HepG2 (cell line): ENCODE measurements around the gene ZNF341.

Experiments
- HDAC1 ChIP-seq: sonication (generic); formaldehyde crosslinking; IDR thresholded peaks from 2 replicates; pipeline ENCODE4 v1.5.1; 2020; ENCODE audit warnings: mild to moderate bottlenecking, missing genetic modification reagents
- KDM1A ChIP-seq: IDR thresholded peaks from 2 replicates; pipeline ENCODE4 v1.6.1; 2016; ENCODE audit warnings: missing compliant biosample characterization
- POLR2A ChIP-seq, 2 experiments: IDR thresholded peaks; 2 replicates each; pipeline ENCODE4 v1.6.1; 2011; ENCODE audit warnings: low read depth in 2 of 2, low read length in 2 of 2, mild to moderate bottlenecking in 1 of 2, moderate library complexity in 1 of 2; ENCODE audit not compliant: insufficient read depth in 1 of 2
- TARDBP ChIP-seq: sonication (generic); formaldehyde crosslinking; IDR thresholded peaks from 2 replicates; pipeline ENCODE4 v1.8.0; 2022; ENCODE audit warnings: mild to moderate bottlenecking, missing genetic modification reagents
- TBL1XR1 ChIP-seq: fragments of 150-350 bp; IDR thresholded peaks from 2 replicates; pipeline ENCODE4 v1.6.1; 2014; ENCODE audit warnings: borderline replicate concordance, low read length; ENCODE audit not compliant: partially characterized antibody
- ZNF737 ChIP-seq: sonication (generic); formaldehyde crosslinking; IDR thresholded peaks from 2 replicates; pipeline ENCODE4 v1.5.0; 2020; ENCODE audit warnings: missing genetic modification reagents, mild to moderate bottlenecking, borderline replicate concordance
- ZZZ3 ChIP-seq: sonication (generic); formaldehyde crosslinking; IDR thresholded peaks from 2 replicates; pipeline ENCODE4 v1.4.0; 2020; ENCODE audit warnings: missing genetic modification reagents, mild to moderate bottlenecking, borderline replicate concordance
- TF ChIP-seq, protein P1 (sequence below): sonication (generic); formaldehyde crosslinking; IDR thresholded peaks from 2 replicates; pipeline ENCODE4 v1.5.0; 2020; ENCODE audit warnings: mild to moderate bottlenecking, missing genetic modification reagents, moderate library complexity
- TF ChIP-seq, protein P2 (sequence below): sonication (generic); formaldehyde crosslinking; IDR thresholded peaks from 2 replicates; pipeline ENCODE4 v1.5.0; 2020; ENCODE audit warnings: missing genetic modification reagents, mild to moderate bottlenecking, borderline replicate concordance

DNA sequence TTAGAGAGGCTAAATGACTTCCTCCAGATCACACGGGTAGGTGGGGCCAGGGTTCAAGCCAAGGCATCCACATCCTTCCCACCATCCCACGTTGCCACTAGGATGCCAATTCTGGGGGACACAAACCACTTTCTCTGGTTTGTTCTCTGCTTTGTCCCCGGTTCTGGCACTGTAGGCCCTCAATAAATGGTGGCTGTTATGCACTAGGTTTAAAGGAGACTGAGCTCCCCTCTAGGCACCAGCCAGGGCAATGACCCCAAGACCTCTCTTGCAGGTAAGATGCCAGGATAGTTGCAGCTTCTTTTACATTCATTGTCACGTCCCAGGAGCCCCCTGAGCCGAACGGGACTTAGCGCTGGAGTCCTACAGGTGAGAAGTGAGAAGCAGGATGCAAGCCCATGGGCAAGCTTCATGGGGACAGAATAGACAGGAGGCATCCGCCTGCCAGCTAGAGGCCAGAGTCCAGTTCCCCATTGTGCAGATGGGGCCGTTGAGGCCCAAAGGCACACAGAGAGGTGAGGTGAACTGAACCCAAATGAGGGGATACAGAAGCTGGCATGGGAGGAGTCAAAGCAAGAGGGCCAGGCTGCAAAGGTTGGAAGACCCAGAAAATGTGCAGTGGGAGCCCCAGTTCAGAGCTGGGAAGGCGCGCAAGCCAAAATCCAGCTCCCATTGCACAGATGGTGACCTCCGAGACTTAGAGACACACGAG, 12.4 kb upstream of the ZNF341 start:
- TF ChIP-seq, protein P1, sequence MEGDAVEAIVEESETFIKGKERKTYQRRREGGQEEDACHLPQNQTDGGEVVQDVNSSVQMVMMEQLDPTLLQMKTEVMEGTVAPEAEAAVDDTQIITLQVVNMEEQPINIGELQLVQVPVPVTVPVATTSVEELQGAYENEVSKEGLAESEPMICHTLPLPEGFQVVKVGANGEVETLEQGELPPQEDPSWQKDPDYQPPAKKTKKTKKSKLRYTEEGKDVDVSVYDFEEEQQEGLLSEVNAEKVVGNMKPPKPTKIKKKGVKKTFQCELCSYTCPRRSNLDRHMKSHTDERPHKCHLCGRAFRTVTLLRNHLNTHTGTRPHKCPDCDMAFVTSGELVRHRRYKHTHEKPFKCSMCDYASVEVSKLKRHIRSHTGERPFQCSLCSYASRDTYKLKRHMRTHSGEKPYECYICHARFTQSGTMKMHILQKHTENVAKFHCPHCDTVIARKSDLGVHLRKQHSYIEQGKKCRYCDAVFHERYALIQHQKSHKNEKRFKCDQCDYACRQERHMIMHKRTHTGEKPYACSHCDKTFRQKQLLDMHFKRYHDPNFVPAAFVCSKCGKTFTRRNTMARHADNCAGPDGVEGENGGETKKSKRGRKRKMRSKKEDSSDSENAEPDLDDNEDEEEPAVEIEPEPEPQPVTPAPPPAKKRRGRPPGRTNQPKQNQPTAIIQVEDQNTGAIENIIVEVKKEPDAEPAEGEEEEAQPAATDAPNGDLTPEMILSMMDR, result no peak
- no peak; the same call in 1 of the 2 replicates for TF ChIP-seq KDM1A (CRISPR knock-in tag)
- TF ChIP-seq, protein P2, sequence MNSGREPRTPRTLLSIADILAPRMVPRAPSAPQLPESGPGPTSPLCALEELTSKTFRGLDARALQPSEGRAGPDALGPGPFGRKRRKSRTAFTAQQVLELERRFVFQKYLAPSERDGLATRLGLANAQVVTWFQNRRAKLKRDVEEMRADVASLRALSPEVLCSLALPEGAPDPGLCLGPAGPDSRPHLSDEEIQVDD (CRISPR knock-in tag), result no peak
- TF ChIP-seq HDAC1 (CRISPR knock-in tag), result no peak
- no peak for TF ChIP-seq TBL1XR1
- TF ChIP-seq TARDBP (CRISPR knock-in tag), result no peak
- TF ChIP-seq POLR2A (IDR thresholded peaks at IDR 0.05; ENCODE audit: insufficient read depth in 1 of 2, low read depth in 2 of 2, low read length in 2 of 2), result no peak
- TF ChIP-seq ZZZ3 (CRISPR knock-in tag), result no peak
- TF ChIP-seq ZNF737 (CRISPR knock-in tag), result no peak
